A673 (cell line): ENCODE measurements around the gene ATP8A2. TPM values are rescaled to one million over a fixed set of nuclear protein-coding genes. Genes with fewer than 3 reads are reported as not detected.

Experiments used
- BruUV-seq: library from RNA; stranded (reverse); fragments of 400-500 nt; replicated peaks from 2 replicates; lab custom pipeline; 2021; lab: Mats Ljungman, UMichigan
- CTCF ChIA-PET: fragments of 300-600 bp; sonication (Branson Sonifier 250); formaldehyde crosslinking; loops from one replicate; lab custom pipeline; 2022; ENCODE audit warnings: antibody characterized with exemption; lab: Charles Lee
- POLR2A ChIA-PET: fragments of 300-600 bp; sonication (Branson Sonifier 250); formaldehyde crosslinking; loops from one replicate; lab custom pipeline; 2022; ENCODE audit warnings: antibody characterized with exemption; ENCODE audit not compliant: low non-redundant PET; lab: Charles Lee
- DNase-seq: peaks from one replicate; pipeline ENCODE4 v3.0.0-alpha.2; 2015; ENCODE audit warnings: low spot score
- H3K27ac ChIP-seq: fragments of 200-600 bp; sonication (generic); 2 replicates; pipeline ENCODE4 v1.5.1; 2016; ENCODE audit warnings: mixed run types, low read depth, mild to moderate bottlenecking, mixed read lengths, antibody characterized with exemption, low read length; ENCODE audit not compliant: poor library complexity, severe bottlenecking
- H3K27me3 ChIP-seq: fragments of 200-600 bp; sonication (generic); replicated peaks from 2 replicates; pipeline ENCODE4 v1.6.1; 2017; ENCODE audit warnings: mixed run types, low read depth, mild to moderate bottlenecking, mixed read lengths, antibody characterized with exemption, low read length; ENCODE audit not compliant: insufficient read depth, poor library complexity
- H3K36me3 ChIP-seq: fragments of 200-600 bp; sonication (generic); 2 replicates; pipeline ENCODE4 v1.6.1; 2016; ENCODE audit warnings: mixed run types, mild to moderate bottlenecking, mixed read lengths, antibody characterized with exemption, low read length; ENCODE audit not compliant: insufficient read depth, poor library complexity, severe bottlenecking
- H3K4me1 ChIP-seq: fragments of 200-600 bp; sonication (generic); 2 replicates; pipeline ENCODE4 v1.6.1; 2017; ENCODE audit warnings: mixed run types, mild to moderate bottlenecking, mixed read lengths, antibody characterized with exemption, low read length; ENCODE audit not compliant: insufficient read depth, poor library complexity, severe bottlenecking
- H3K4me3 ChIP-seq: fragments of 200-600 bp; sonication (generic); 2 replicates; pipeline ENCODE4 v1.5.1; 2016; ENCODE audit warnings: low read depth, mixed run types, mild to moderate bottlenecking, mixed read lengths, low read length; ENCODE audit not compliant: poor library complexity, severe bottlenecking
- H3K9me3 ChIP-seq: fragments of 200-600 bp; sonication (generic); 2 replicates; pipeline ENCODE4 v1.6.1; 2016; ENCODE audit warnings: mixed run types, low read depth, mild to moderate bottlenecking, mixed read lengths, antibody characterized with exemption, low read length; ENCODE audit not compliant: poor library complexity, severe bottlenecking
- EZH2 ChIP-seq: fragments of 200-600 bp; sonication (generic); IDR thresholded peaks from 2 replicates; pipeline ENCODE4 v1.6.1; 2017; ENCODE audit warnings: borderline replicate concordance, low read depth, mild to moderate bottlenecking, mixed read lengths, antibody characterized with exemption, low read length; ENCODE audit not compliant: poor library complexity, severe bottlenecking
- intact Hi-C: fragments of 100-400 bp; cut with micrococcal nuclease; formaldehyde crosslinking; loops from one replicate; pipeline ENCODE4 v1.10.0; 2022; ENCODE audit not compliant: unreplicated experiment
- total RNA-seq: library from RNA; stranded (reverse); gene quantifications from 2 replicates; pipeline ENCODE4 v1.2.3, GENCODE V29; 2021
- TF ChIP-seq, protein P1 (sequence below): fragments of 300-800, 200-600 bp; sonication (generic); conservative IDR thresholded peaks from 2 replicates; pipeline ENCODE4 v1.5.1; 2017; ENCODE audit warnings: low read depth, mild to moderate bottlenecking, antibody characterized with exemption, low read length, moderate library complexity, mixed read lengths

ATP8A2 gene
- total RNA-seq, 1 experiment from 2014 or later: 0.92 TPM

DNA sequence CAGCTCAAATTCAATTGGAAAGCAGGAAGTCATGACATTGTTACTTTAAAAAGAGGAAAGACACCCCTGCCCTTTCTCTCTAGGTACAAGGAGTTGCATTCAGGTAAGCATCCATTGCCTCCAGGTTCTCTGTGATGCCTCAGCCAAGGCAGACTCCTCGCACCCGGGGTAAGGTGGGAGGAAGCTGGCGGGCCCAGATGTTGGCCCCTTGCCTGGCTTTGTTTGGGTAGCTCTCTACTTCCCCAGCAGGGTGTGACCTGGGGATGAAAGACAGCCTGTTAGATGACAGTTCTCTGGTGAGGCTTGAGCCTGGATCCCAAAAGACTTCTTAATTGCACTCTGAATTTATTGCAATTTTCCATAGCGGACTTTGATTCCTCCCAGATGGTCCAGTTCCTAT is 654.4 kb downstream of the ATP8A2 start:
- no peak for TF ChIP-seq EZH2
- TF ChIP-seq, protein P1, sequence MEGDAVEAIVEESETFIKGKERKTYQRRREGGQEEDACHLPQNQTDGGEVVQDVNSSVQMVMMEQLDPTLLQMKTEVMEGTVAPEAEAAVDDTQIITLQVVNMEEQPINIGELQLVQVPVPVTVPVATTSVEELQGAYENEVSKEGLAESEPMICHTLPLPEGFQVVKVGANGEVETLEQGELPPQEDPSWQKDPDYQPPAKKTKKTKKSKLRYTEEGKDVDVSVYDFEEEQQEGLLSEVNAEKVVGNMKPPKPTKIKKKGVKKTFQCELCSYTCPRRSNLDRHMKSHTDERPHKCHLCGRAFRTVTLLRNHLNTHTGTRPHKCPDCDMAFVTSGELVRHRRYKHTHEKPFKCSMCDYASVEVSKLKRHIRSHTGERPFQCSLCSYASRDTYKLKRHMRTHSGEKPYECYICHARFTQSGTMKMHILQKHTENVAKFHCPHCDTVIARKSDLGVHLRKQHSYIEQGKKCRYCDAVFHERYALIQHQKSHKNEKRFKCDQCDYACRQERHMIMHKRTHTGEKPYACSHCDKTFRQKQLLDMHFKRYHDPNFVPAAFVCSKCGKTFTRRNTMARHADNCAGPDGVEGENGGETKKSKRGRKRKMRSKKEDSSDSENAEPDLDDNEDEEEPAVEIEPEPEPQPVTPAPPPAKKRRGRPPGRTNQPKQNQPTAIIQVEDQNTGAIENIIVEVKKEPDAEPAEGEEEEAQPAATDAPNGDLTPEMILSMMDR: no peak
- H3K27ac ChIP-seq: no peak overlapping the region
- ChIA-PET CTCF (no interaction called here), POLR2A (no interaction called here)
- no peaks in the 10 kb centered on the region for H3K9me3 ChIP-seq
- DNase-seq: no peak
- H3K27me3 ChIP-seq: no peaks in the 10 kb centered on the region
- BruUV-seq: no TSS peak
- intact Hi-C loops: no loop called here
- H3K4me3 ChIP-seq: no peak overlapping the region
- H3K36me3 ChIP-seq: no peaks in the 10 kb centered on the region
- no peaks in the 10 kb centered on the region for H3K4me1 ChIP-seq

DNA sequence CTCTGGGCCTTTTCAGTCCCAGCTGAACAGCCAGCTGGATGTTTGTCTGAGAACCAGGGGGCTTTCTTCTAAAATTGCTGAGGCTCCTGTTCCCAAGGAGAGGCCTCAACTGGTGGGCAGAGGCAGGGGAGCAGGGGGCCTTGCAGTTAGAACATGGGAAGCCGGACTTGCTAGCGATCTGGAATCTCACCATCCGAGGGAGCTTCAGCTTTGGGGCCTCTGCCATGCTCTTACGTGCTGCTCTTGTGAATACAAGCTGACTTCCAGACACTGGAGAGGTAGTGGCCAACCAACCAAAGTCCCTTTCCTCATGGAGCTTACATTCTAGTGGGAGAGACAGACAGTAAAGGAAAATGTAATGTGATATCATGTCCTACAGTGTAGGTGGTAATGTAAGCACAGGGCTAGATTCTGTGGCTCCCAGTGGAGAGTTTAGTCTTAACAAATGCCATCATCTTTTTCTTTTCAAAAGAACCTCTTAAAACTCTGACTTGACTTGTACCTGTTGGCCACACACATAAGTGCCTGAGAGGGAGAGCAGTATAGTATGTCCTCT is 657.9 kb downstream of the ATP8A2 start:
- H3K27ac ChIP-seq: no peak overlapping the region
- ChIA-PET POLR2A (no interaction called here), CTCF (no interaction called here)
- H3K9me3 ChIP-seq: no peaks in the 10 kb centered on the region
- no peaks in the 10 kb centered on the region for H3K4me1 ChIP-seq
- H3K36me3 ChIP-seq: no peaks in the 10 kb centered on the region
- H3K27me3 ChIP-seq: no peaks in the 10 kb centered on the region
- TF ChIP-seq EZH2: no peak
- TF ChIP-seq, protein P1: no peak
- no peak overlapping the region for H3K4me3 ChIP-seq
- no peak for DNase-seq
- intact Hi-C loops: no loop called here
- no TSS peak for BruUV-seq

DNA sequence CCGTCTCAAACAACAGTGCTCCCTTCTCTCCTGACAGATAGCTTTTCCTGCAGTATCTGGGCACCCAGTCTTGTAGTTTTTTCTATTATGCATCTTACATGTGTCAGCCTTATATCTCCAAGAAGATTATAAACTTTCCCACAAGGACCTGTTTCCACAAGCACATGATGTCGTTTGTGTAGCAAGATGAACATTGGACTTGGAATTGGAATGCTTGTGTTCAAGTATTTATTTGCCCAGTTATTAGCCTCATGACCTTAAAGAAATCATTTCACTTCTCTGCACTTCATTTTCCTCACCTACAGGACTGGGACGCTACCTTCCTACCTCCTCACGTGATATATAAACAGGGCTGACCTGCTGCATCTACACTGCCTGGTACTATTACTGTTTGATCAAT is 658.6 kb downstream of the ATP8A2 start:
- Histone ChIP-seq H3K27ac (no peak overlapping the region), H3K36me3 (no peaks in the 10 kb centered on the region), H3K4me1 (no peaks in the 10 kb centered on the region), H3K4me3 (no peak overlapping the region), H3K9me3 (no peaks in the 10 kb centered on the region), H3K27me3 (no peaks in the 10 kb centered on the region)
- TF ChIP-seq, protein P1: no peak
- TF ChIP-seq EZH2: no peak
- BruUV-seq: no TSS peak
- no peak for DNase-seq
- POLR2A ChIA-PET: no interaction called here
- CTCF ChIA-PET: no interaction called here
- intact Hi-C loops: no loop called here
